HepG2 (cell line): Measurements from ENCODE around the gene FUT6. TPM values are rescaled to one million over a fixed set of nuclear protein-coding genes. Genes with fewer than 3 reads are reported as not detected.

ENCODE experiments used
- AKAP8 ChIP-seq: sonication (generic); formaldehyde crosslinking; IDR thresholded peaks from 2 replicates; pipeline ENCODE4 v1.5.1; 2020; ENCODE audit warnings: mild to moderate bottlenecking, missing genetic modification reagents
- FIP1L1 ChIP-seq: fragments of 200-400 bp; formaldehyde crosslinking; IDR thresholded peaks from 2 replicates; pipeline ENCODE4 v1.6.1; 2018; ENCODE audit warnings: low read depth, mild to moderate bottlenecking, low read length, moderate library complexity, borderline replicate concordance; ENCODE audit not compliant: insufficient read depth
- GATA4 ChIP-seq: sonication (generic); IDR thresholded peaks from 2 replicates; pipeline ENCODE4 v1.6.1; 2016; ENCODE audit warnings: antibody characterized with exemption, low read depth, borderline replicate concordance
- KLF15 ChIP-seq: sonication (generic); formaldehyde crosslinking; IDR thresholded peaks from 2 replicates; pipeline ENCODE4 v1.8.1; 2023; ENCODE audit warnings: borderline replicate concordance, mild to moderate bottlenecking, inconsistent platforms, missing genetic modification reagents, mixed read lengths
- KLF16 ChIP-seq, 2 experiments: sonication (generic) in 1 of 2; formaldehyde crosslinking in 1 of 2; IDR thresholded peaks; 2 replicates each; pipeline versions ENCODE4 v1.6.1 to v1.8.0; 2016 to 2023; ENCODE audit warnings: missing genetic modification reagents in 2 of 2, missing compliant biosample characterization in 1 of 2
- NCOA2 ChIP-seq: sonication (generic); formaldehyde crosslinking; IDR thresholded peaks from 2 replicates; pipeline ENCODE4 v1.8.0; 2022; ENCODE audit warnings: inconsistent platforms
- NRL ChIP-seq: sonication (generic); formaldehyde crosslinking; IDR thresholded peaks from 2 replicates; pipeline ENCODE4 v1.5.0; 2020; ENCODE audit warnings: missing genetic modification reagents, mild to moderate bottlenecking, moderate library complexity, borderline replicate concordance
- PAF1 ChIP-seq: IDR thresholded peaks from 2 replicates; pipeline ENCODE4 v1.6.1; 2016; ENCODE audit warnings: missing genetic modification reagents, missing compliant biosample characterization
- PBX2 ChIP-seq: IDR thresholded peaks from 2 replicates; pipeline ENCODE4 v1.6.1; 2016; ENCODE audit warnings: control low read depth
- PITX1 ChIP-seq: sonication (generic); formaldehyde crosslinking; IDR thresholded peaks from 2 replicates; pipeline ENCODE4 v1.5.1; 2020; ENCODE audit warnings: mild to moderate bottlenecking, missing genetic modification reagents
- SP140L ChIP-seq: sonication (generic); formaldehyde crosslinking; IDR thresholded peaks from 2 replicates; pipeline ENCODE4 v1.4.0; 2020; ENCODE audit warnings: missing genetic modification reagents, borderline replicate concordance
- TARDBP ChIP-seq: sonication (generic); formaldehyde crosslinking; IDR thresholded peaks from 2 replicates; pipeline ENCODE4 v1.8.0; 2022; ENCODE audit warnings: mild to moderate bottlenecking, missing genetic modification reagents
- TBP ChIP-seq: sonication (generic); formaldehyde crosslinking; IDR thresholded peaks from 2 replicates; pipeline ENCODE4 v1.5.0; 2020; ENCODE audit warnings: missing genetic modification reagents
- TCF12 ChIP-seq, 2 experiments: fragments of 450-650 bp in 1 of 2; sonication (generic) in 1 of 2; formaldehyde crosslinking in 1 of 2; IDR thresholded peaks; 2 replicates each; pipeline versions ENCODE4 v1.6.1 to v1.8.0; 2017 to 2022; ENCODE audit warnings: antibody characterized with exemption in 1 of 2, mild to moderate bottlenecking in 1 of 2, missing genetic modification reagents in 1 of 2, moderate library complexity in 1 of 2
- U2AF2 ChIP-seq: fragments of 200-400 bp; formaldehyde crosslinking; IDR thresholded peaks from 2 replicates; pipeline ENCODE4 v1.6.1; 2017; ENCODE audit warnings: low read depth, mild to moderate bottlenecking, low read length
- ZFP36 ChIP-seq: fragments of 150-350 bp; IDR thresholded peaks from 2 replicates; pipeline ENCODE4 v1.6.1; 2018; ENCODE audit warnings: borderline replicate concordance, low read length, low read depth; ENCODE audit not compliant: partially characterized antibody
- ZSCAN9 ChIP-seq: IDR thresholded peaks from 2 replicates; pipeline ENCODE4 v1.6.1; 2016; ENCODE audit warnings: borderline replicate concordance
- polyA plus RNA-seq, 8 experiments: library from polyadenylated mRNA; depleted of rRNA in 3 of 8; stranded (reverse) in 7 of 8; unstranded in 1 of 8; fragments of >200 nt; fragmentation: Illumina TruSeq in 4 of 8; extraction: Trizol in 4 of 8; gene quantifications; 2 replicates each; pipeline versions ENCODE4 v1.2.1 to v1.2.3, GENCODE V29; 2011 to 2016; ENCODE audit warnings: low read depth in 4 of 8, missing spikeins in 1 of 8, mixed read lengths in 1 of 8; ENCODE audit not compliant: insufficient read depth in 1 of 8
- total RNA-seq, 5 experiments: library from RNA; depleted of rRNA; stranded (reverse); fragments of >200 nt; fragmentation: Illumina TruSeq; extraction: Trizol; gene quantifications; 2 replicates each; pipeline ENCODE4 v1.2.3, GENCODE V29; 2016; ENCODE audit warnings: low read depth in 1 of 5
- TF ChIP-seq, protein P1 (sequence below): IDR thresholded peaks from 2 replicates; pipeline ENCODE4 v1.6.1; 2018; ENCODE audit warnings: missing genetic modification reagents, mild to moderate bottlenecking, missing compliant biosample characterization
- TF ChIP-seq, protein P2 (sequence below): sonication (generic); formaldehyde crosslinking; IDR thresholded peaks from 2 replicates; pipeline ENCODE4 v1.4.0; 2020; ENCODE audit warnings: missing genetic modification reagents, borderline replicate concordance
- TF ChIP-seq, protein P3 (sequence below): sonication (generic); formaldehyde crosslinking; IDR thresholded peaks from 2 replicates; pipeline ENCODE4 v1.4.0; 2020; ENCODE audit warnings: missing genetic modification reagents, borderline replicate concordance

The FUT6 gene
- total and polyA plus RNA-seq, 2 of the 13 experiments (the other 11 are each of a cell fraction or from before 2014, with no cell fraction given) = 8.2 to 27.7 TPM

- TF ChIP-seq, protein P1, sequence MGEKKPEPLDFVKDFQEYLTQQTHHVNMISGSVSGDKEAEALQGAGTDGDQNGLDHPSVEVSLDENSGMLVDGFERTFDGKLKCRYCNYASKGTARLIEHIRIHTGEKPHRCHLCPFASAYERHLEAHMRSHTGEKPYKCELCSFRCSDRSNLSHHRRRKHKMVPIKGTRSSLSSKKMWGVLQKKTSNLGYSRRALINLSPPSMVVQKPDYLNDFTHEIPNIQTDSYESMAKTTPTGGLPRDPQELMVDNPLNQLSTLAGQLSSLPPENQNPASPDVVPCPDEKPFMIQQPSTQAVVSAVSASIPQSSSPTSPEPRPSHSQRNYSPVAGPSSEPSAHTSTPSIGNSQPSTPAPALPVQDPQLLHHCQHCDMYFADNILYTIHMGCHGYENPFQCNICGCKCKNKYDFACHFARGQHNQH (CRISPR knock-in tag) = 0 out of 2 replicates have a peak, but pooled peaks have one; percentile 16
- no peak for TF ChIP-seq KLF15
- TF ChIP-seq ZSCAN9 = 0 out of 2 replicates have a peak, but pooled peaks have one; percentile 21
- TF ChIP-seq ZFP36 = peak; percentile 93
- peak; percentile 50; the same call in 1 of the 2 replicates for TF ChIP-seq TARDBP (CRISPR knock-in tag)
- no peak for TF ChIP-seq TCF12 (IDR thresholded peaks at IDR 0.05)
- no peak for TF ChIP-seq TCF12 (CRISPR knock-in tag; IDR thresholded peaks at IDR 0.05)
- TF ChIP-seq PAF1 (CRISPR knock-in tag) = no peak
- 0 out of 2 replicates have a peak, but pooled peaks have one; percentile 32 for TF ChIP-seq NRL
- TF ChIP-seq U2AF2 = no peak
- TF ChIP-seq FIP1L1 = no peak
- TF ChIP-seq KLF16 (CRISPR knock-in tag; IDR thresholded peaks at IDR 0.05) = 0 out of 4 replicates have a peak, but pooled peaks of 1 of the 2 experiments have one; percentile 18
- TF ChIP-seq AKAP8 = peak; percentile 77
- TF ChIP-seq GATA4 = no peak
- TF ChIP-seq TBP (CRISPR knock-in tag) = no peak
- peak; percentile 50; the same call in 1 of the 2 replicates for TF ChIP-seq PITX1 (CRISPR knock-in tag)
- TF ChIP-seq SP140L (CRISPR knock-in tag) = no peak
- TF ChIP-seq NCOA2 (CRISPR knock-in tag) = 0 out of 2 replicates have a peak, but pooled peaks have one; percentile 13
- TF ChIP-seq PBX2 = no peak
- TF ChIP-seq, protein P2, sequence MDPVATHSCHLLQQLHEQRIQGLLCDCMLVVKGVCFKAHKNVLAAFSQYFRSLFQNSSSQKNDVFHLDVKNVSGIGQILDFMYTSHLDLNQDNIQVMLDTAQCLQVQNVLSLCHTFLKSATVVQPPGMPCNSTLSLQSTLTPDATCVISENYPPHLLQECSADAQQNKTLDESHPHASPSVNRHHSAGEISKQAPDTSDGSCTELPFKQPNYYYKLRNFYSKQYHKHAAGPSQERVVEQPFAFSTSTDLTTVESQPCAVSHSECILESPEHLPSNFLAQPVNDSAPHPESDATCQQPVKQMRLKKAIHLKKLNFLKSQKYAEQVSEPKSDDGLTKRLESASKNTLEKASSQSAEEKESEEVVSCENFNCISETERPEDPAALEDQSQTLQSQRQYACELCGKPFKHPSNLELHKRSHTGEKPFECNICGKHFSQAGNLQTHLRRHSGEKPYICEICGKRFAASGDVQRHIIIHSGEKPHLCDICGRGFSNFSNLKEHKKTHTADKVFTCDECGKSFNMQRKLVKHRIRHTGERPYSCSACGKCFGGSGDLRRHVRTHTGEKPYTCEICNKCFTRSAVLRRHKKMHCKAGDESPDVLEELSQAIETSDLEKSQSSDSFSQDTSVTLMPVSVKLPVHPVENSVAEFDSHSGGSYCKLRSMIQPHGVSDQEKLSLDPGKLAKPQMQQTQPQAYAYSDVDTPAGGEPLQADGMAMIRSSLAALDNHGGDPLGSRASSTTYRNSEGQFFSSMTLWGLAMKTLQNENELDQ (CRISPR knock-in tag) = no peak
- TF ChIP-seq, protein P3, sequence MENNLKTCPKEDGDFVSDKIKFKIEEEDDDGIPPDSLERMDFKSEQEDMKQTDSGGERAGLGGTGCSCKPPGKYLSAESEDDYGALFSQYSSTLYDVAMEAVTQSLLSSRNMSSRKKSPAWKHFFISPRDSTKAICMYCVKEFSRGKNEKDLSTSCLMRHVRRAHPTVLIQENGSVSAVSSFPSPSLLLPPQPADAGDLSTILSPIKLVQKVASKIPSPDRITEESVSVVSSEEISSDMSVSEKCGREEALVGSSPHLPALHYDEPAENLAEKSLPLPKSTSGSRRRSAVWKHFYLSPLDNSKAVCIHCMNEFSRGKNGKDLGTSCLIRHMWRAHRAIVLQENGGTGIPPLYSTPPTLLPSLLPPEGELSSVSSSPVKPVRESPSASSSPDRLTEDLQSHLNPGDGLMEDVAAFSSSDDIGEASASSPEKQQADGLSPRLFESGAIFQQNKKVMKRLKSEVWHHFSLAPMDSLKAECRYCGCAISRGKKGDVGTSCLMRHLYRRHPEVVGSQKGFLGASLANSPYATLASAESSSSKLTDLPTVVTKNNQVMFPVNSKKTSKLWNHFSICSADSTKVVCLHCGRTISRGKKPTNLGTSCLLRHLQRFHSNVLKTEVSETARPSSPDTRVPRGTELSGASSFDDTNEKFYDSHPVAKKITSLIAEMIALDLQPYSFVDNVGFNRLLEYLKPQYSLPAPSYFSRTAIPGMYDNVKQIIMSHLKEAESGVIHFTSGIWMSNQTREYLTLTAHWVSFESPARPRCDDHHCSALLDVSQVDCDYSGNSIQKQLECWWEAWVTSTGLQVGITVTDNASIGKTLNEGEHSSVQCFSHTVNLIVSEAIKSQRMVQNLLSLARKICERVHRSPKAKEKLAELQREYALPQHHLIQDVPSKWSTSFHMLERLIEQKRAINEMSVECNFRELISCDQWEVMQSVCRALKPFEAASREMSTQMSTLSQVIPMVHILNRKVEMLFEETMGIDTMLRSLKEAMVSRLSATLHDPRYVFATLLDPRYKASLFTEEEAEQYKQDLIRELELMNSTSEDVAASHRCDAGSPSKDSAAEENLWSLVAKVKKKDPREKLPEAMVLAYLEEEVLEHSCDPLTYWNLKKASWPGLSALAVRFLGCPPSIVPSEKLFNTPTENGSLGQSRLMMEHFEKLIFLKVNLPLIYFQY (CRISPR knock-in tag) = peak; percentile 97
- TF ChIP-seq, all 625 proteins: peak for 64
Observed at GRCh38 chr19:5822181-5822844, 17.2 kb downstream of the FUT6 start (continued).
